ENCODE measurements around the gene DYNC2I2. TPM values are rescaled to one million over a fixed set of nuclear protein-coding genes. Genes with fewer than 3 reads are reported as not detected.
"Not testable (repeated sequence)": the region's sequence is repeated elsewhere in the genome, so short reads cannot be mapped to it uniquely, and the experiment has no call there.

The DYNC2I2 gene
- total and polyA plus RNA-seq, 2 donors, result 26.9 to 30.3 TPM

- no peaks in the 10 kb centered on the region for H3K4me1 ChIP-seq (ENCODE audit: insufficient read depth)
- DNase-seq (ENCODE audit: extremely low spot score), result no peak
- no peak overlapping the region for H3K4me3 ChIP-seq (ENCODE audit: low read depth, low read length)
- no peak overlapping the region for H3K27ac ChIP-seq (ENCODE audit: low read depth)
- WGBS, result 94% methylated on average over 6 of the region's 6 CpGs
- no peaks in the 10 kb centered on the region for H3K36me3 ChIP-seq (ENCODE audit: insufficient read depth)
Measured at GRCh38 chr9:128669786-128670185, 13.1 kb upstream of the DYNC2I2 start.

- not testable (repeated sequence) for H3K4me3 ChIP-seq (ENCODE audit: low read depth, low read length); DNase-seq (ENCODE audit: extremely low spot score); H3K27ac ChIP-seq (ENCODE audit: low read depth); H3K36me3 ChIP-seq (ENCODE audit: insufficient read depth); H3K4me1 ChIP-seq (ENCODE audit: insufficient read depth)
- 89% methylated on average over 8 of the region's 8 CpGs for WGBS
Measured at GRCh38 chr9:128666481-128666941, 9.9 kb upstream of the DYNC2I2 start.

GRCh38 chr9:128657796-128658195 is 1.1 kb upstream of the DYNC2I2 start:
- Histone ChIP-seq H3K27ac (ENCODE audit: low read depth) (no peak overlapping the region), H3K4me1 (ENCODE audit: insufficient read depth) (no peaks in the 10 kb centered on the region), H3K4me3 (ENCODE audit: low read depth, low read length) (no peak overlapping the region), H3K36me3 (ENCODE audit: insufficient read depth) (no peaks in the 10 kb centered on the region)
- 93% methylated on average over 3 of the region's 3 CpGs for WGBS
- no peak for DNase-seq (ENCODE audit: extremely low spot score)

- WGBS, result 98% methylated on average over 13 of the region's 13 CpGs
- Histone ChIP-seq H3K4me1 (ENCODE audit: insufficient read depth) (no peaks in the 10 kb centered on the region), H3K36me3 (ENCODE audit: insufficient read depth) (no peaks in the 10 kb centered on the region), H3K27ac (ENCODE audit: low read depth) (peak overlapping the region; percentile 99), H3K4me3 (ENCODE audit: low read depth, low read length) (no peak overlapping the region)
- no peak for DNase-seq (ENCODE audit: extremely low spot score)
Measured at GRCh38 chr9:128657344-128657704, 677 bp upstream of the DYNC2I2 start.

- H3K27ac ChIP-seq (ENCODE audit: low read depth), result no peak overlapping the region
- no peaks in the 10 kb centered on the region for H3K4me1 ChIP-seq (ENCODE audit: insufficient read depth)
- no peak overlapping the region for H3K4me3 ChIP-seq (ENCODE audit: low read depth, low read length)
- DNase-seq (ENCODE audit: extremely low spot score), result no peak
- no peaks in the 10 kb centered on the region for H3K36me3 ChIP-seq (ENCODE audit: insufficient read depth)
- WGBS, result 100% methylated on average over 1 of the region's 1 CpG
Measured at GRCh38 chr9:128654481-128654880, 2.2 kb downstream of the DYNC2I2 start.

- H3K27ac ChIP-seq (ENCODE audit: low read depth), result no peak overlapping the region
- H3K4me3 ChIP-seq (ENCODE audit: low read depth, low read length), result no peak overlapping the region
- no peak for DNase-seq (ENCODE audit: extremely low spot score)
- H3K4me1 ChIP-seq (ENCODE audit: insufficient read depth), result no peaks in the 10 kb centered on the region
- H3K36me3 ChIP-seq (ENCODE audit: insufficient read depth), result no peaks in the 10 kb centered on the region
- WGBS, result 96% methylated on average over 8 of the region's 8 CpGs
Measured at GRCh38 chr9:128653908-128654307, 2.7 kb downstream of the DYNC2I2 start.

GRCh38 chr9:128651798-128652197 is 4.8 kb downstream of the DYNC2I2 start:
- no peak overlapping the region for H3K27ac ChIP-seq (ENCODE audit: low read depth)
- 96% methylated on average over 5 of the region's 5 CpGs for WGBS
- no peak overlapping the region for H3K4me3 ChIP-seq (ENCODE audit: low read depth, low read length)
- no peaks in the 10 kb centered on the region for H3K4me1 ChIP-seq (ENCODE audit: insufficient read depth)
- no peak for DNase-seq (ENCODE audit: extremely low spot score)
- H3K36me3 ChIP-seq (ENCODE audit: insufficient read depth), result no peaks in the 10 kb centered on the region

- WGBS, result 87% methylated on average over 9 of the region's 9 CpGs
Measured at GRCh38 chr9:128648206-128648605, 8.4 kb downstream of the DYNC2I2 start.

GRCh38 chr9:128643519-128644300 is 12.9 kb downstream of the DYNC2I2 start:
- 76% methylated on average over 12 of the region's 12 CpGs for WGBS
- H3K4me3 ChIP-seq (ENCODE audit: low read depth, low read length), result no peak overlapping the region
- no peak for DNase-seq (ENCODE audit: extremely low spot score)
- no peaks in the 10 kb centered on the region for H3K36me3 ChIP-seq (ENCODE audit: insufficient read depth)
- no peak overlapping the region for H3K27ac ChIP-seq (ENCODE audit: low read depth)
- no peaks in the 10 kb centered on the region for H3K4me1 ChIP-seq (ENCODE audit: insufficient read depth)

More at GRCh38 chr9:128648206-128648605, 8.4 kb downstream of the DYNC2I2 start:
- DNase-seq (ENCODE audit: extremely low spot score); H3K27ac ChIP-seq (ENCODE audit: low read depth); H3K36me3 ChIP-seq (ENCODE audit: insufficient read depth); H3K4me1 ChIP-seq (ENCODE audit: insufficient read depth); H3K4me3 ChIP-seq (ENCODE audit: low read depth, low read length): not testable (repeated sequence)

- no peak overlapping the region for H3K4me3 ChIP-seq (ENCODE audit: low read depth, low read length)
- DNase-seq (ENCODE audit: extremely low spot score), result no peak
- no peaks in the 10 kb centered on the region for H3K36me3 ChIP-seq (ENCODE audit: insufficient read depth)
- WGBS, result 79% methylated on average over 12 of the region's 12 CpGs
- no peaks in the 10 kb centered on the region for H3K4me1 ChIP-seq (ENCODE audit: insufficient read depth)
- H3K27ac ChIP-seq (ENCODE audit: low read depth), result no peak overlapping the region
Measured at GRCh38 chr9:128642675-128643245, 13.9 kb downstream of the DYNC2I2 start.

GRCh38 chr9:128640603-128641002 is 16.0 kb downstream of the DYNC2I2 start:
- Histone ChIP-seq H3K36me3 (ENCODE audit: insufficient read depth) (no peaks in the 10 kb centered on the region), H3K4me3 (ENCODE audit: low read depth, low read length) (no peak overlapping the region), H3K4me1 (ENCODE audit: insufficient read depth) (no peaks in the 10 kb centered on the region), H3K27ac (ENCODE audit: low read depth) (no peak overlapping the region)
- DNase-seq (ENCODE audit: extremely low spot score), result no peak
- WGBS, result 93% methylated on average over 18 of the region's 18 CpGs

GRCh38 chr9:128638580-128638979 is 18.1 kb downstream of the DYNC2I2 start:
- Histone ChIP-seq H3K36me3 (ENCODE audit: insufficient read depth) (peaks cover 2% of the 10 kb centered on the region), H3K4me1 (ENCODE audit: insufficient read depth) (no peaks in the 10 kb centered on the region), H3K4me3 (ENCODE audit: low read depth, low read length) (no peak overlapping the region), H3K27ac (ENCODE audit: low read depth) (no peak overlapping the region)
- DNase-seq (ENCODE audit: extremely low spot score), result no peak
- WGBS, result 94% methylated on average over 4 of the region's 4 CpGs

GRCh38 chr9:128637656-128638055 is 19.0 kb downstream of the DYNC2I2 start:
- Histone ChIP-seq H3K4me1 (ENCODE audit: insufficient read depth) (no peaks in the 10 kb centered on the region), H3K27ac (ENCODE audit: low read depth) (no peak overlapping the region), H3K36me3 (ENCODE audit: insufficient read depth) (peaks cover 2% of the 10 kb centered on the region), H3K4me3 (ENCODE audit: low read depth, low read length) (no peak overlapping the region)
- DNase-seq (ENCODE audit: extremely low spot score), result no peak
- WGBS, result 68% methylated on average over 10 of the region's 10 CpGs

Measured in urinary bladder (tissue), 4 donors.